Spleen (tissue), 7 donors: ENCODE results near the gene LMOD2.

Source experiments
- POLR2AphosphoS5 ChIP-seq, 3 donors: sonication (generic); formaldehyde crosslinking; IDR thresholded peaks; one replicate each; pipeline ENCODE4 v1.5.1; 2017; ENCODE audit warnings: antibody characterized with exemption in 3 of 3
- TF ChIP-seq, protein P1 (sequence below), 11 experiments: fragments of 200-600 bp in 7 of 11; fragments of 450-650 bp in 4 of 11; sonication (generic) in 4 of 11; IDR thresholded peaks in 8 of 11; conservative IDR thresholded peaks in 3 of 11; 1 replicate in 7 of 11; 2 replicates in 4 of 11; pipeline versions ENCODE4 v1.4.0 to v1.8.0; 2016 to 2021; ENCODE audit warnings: antibody characterized with exemption in 11 of 11, inconsistent platforms in 4 of 11, mild to moderate bottlenecking in 1 of 11
- donor health status: DM: no; HTN: no; CAD: no; lungs with moderate emphysema.
- donor health status: DM: no; HTN: no; CAD: no.
- donor health status: DM: no; HTN: no; CAD: no.

DNA sequence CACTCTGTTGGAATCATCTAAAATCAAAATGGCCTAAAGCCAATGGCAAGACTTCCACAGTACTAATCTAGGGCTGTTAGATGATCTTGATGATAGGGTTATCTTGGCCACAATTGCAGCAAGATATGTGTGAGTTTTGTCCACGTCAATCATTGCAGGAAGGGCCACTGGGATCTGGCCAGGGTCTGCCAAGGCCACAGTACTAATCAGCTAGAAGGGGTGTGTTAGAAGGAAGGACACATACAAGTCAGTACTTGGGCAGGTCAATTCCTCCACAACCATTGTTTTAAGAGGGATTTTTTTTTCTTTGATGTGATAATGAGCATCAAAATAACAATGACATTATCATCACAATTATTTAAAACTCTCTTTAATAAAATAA lies 1.6 kb downstream of the LMOD2 start:
- TF ChIP-seq, protein P1, sequence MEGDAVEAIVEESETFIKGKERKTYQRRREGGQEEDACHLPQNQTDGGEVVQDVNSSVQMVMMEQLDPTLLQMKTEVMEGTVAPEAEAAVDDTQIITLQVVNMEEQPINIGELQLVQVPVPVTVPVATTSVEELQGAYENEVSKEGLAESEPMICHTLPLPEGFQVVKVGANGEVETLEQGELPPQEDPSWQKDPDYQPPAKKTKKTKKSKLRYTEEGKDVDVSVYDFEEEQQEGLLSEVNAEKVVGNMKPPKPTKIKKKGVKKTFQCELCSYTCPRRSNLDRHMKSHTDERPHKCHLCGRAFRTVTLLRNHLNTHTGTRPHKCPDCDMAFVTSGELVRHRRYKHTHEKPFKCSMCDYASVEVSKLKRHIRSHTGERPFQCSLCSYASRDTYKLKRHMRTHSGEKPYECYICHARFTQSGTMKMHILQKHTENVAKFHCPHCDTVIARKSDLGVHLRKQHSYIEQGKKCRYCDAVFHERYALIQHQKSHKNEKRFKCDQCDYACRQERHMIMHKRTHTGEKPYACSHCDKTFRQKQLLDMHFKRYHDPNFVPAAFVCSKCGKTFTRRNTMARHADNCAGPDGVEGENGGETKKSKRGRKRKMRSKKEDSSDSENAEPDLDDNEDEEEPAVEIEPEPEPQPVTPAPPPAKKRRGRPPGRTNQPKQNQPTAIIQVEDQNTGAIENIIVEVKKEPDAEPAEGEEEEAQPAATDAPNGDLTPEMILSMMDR (IDR thresholded peaks at IDR 0.05 in 8 of 11, conservative IDR thresholded peaks at IDR 0.05 in 3 of 11): no peak
- no peak for TF ChIP-seq POLR2AphosphoS5 (IDR thresholded peaks at IDR 0.05)
